Fibroblast of skin of right quadriceps (primary cell): ENCODE results near the gene SKA3.
A peak's percentile ranks its signal among the peaks of the same experiment; 100 is the strongest.

Experiments
- DNase-seq: peaks from one replicate; pipeline ENCODE4 v3.0.0-alpha.2; 2013

Gene SKA3

GRCh38 chr13:21106089-21106488 is 70.3 kb downstream of the SKA3 start:
- DNase-seq, result peak; percentile 77

- DNase-seq, result no peak
Measured at GRCh38 chr13:21104199-21105019, 71.9 kb downstream of the SKA3 start.
